HEK293 (cell line): ENCODE measurements around the gene DDX25.

Source experiments
- CTCF ChIA-PET: fragments of 350-600 bp; formaldehyde crosslinking; extraction: SDS; loops from one replicate; lab custom pipeline; 2021; ENCODE audit warnings: antibody characterized with exemption; lab: Yijun Ruan, JAX
- POLR2A ChIA-PET: fragments of 300-600 bp; formaldehyde crosslinking; extraction: SDS; loops from one replicate; lab custom pipeline; 2020; ENCODE audit warnings: antibody characterized with exemption, inconsistent platforms; lab: Yijun Ruan, JAX
- H3K27ac ChIP-seq: fragments of 200-500 bp; sonication (Bioruptor generic); 2 replicates; pipeline ENCODE4 v1.5.1; 2014; ENCODE audit warnings: low read depth, low read length, control low read depth, inconsistent platforms; ENCODE audit errors: extremely low read depth
- H3K36me3 ChIP-seq, 2 experiments: fragments of 200-500 bp in 1 of 2; sonication (Bioruptor generic) in 1 of 2; 1 replicate in 1 of 2; 2 replicates in 1 of 2; pipeline ENCODE4 v1.5.1; 2014 to 2017; ENCODE audit warnings: inconsistent platforms in 2 of 2, low read length in 2 of 2; ENCODE audit not compliant: control insufficient read depth in 2 of 2, insufficient read depth in 1 of 2
- H3K4me1 ChIP-seq: fragments of 200-500 bp; sonication (Bioruptor generic); 2 replicates; pipeline ENCODE4 v1.5.1; 2014; ENCODE audit warnings: mild to moderate bottlenecking, low read length, inconsistent platforms; ENCODE audit not compliant: control insufficient read depth, insufficient read depth
- H3K4me3 ChIP-seq: 2 replicates; pipeline ENCODE4 v1.5.1; 2011; ENCODE audit warnings: low read depth, mild to moderate bottlenecking, control low read depth, low read length, moderate library complexity
- H3K9me3 ChIP-seq: fragments of 200-500 bp; sonication (Bioruptor generic); 2 replicates; pipeline ENCODE4 v1.5.1; 2014; ENCODE audit warnings: low read depth, low read length, inconsistent platforms; ENCODE audit not compliant: control insufficient read depth, insufficient read depth
- ATF2 ChIP-seq: fragments of 450-650 bp; formaldehyde crosslinking; IDR thresholded peaks from 2 replicates; pipeline ENCODE4 v1.5.1; 2016; ENCODE audit warnings: missing biosample characterization, missing genetic modification characterization, low read depth
- CTCF ChIP-seq: fragments of 450-650 bp; formaldehyde crosslinking; IDR thresholded peaks from 2 replicates; pipeline ENCODE4 v1.5.1; 2016; ENCODE audit warnings: missing biosample characterization, missing genetic modification characterization
- EGR2 ChIP-seq: fragments of 450-650 bp; formaldehyde crosslinking; IDR thresholded peaks from 2 replicates; pipeline ENCODE4 v1.5.1; 2016; ENCODE audit warnings: low read depth, missing biosample characterization, missing genetic modification characterization
- ELK4 ChIP-seq: IDR thresholded peaks from 2 replicates; pipeline ENCODE4 v1.6.1; 2011; ENCODE audit warnings: mild to moderate bottlenecking, low read depth, low read length, borderline replicate concordance
- HOXC10 ChIP-seq: sonication (generic); formaldehyde crosslinking; IDR thresholded peaks from 2 replicates; pipeline ENCODE4 v1.8.1; 2023; ENCODE audit warnings: mild to moderate bottlenecking, missing genetic modification reagents
- KLF8 ChIP-seq: fragments of 450-650 bp; formaldehyde crosslinking; IDR thresholded peaks from 2 replicates; pipeline ENCODE4 v1.5.1; 2016; ENCODE audit warnings: missing biosample characterization, missing genetic modification characterization
- MZF1 ChIP-seq: fragments of 450-650 bp; formaldehyde crosslinking; IDR thresholded peaks from 2 replicates; pipeline ENCODE4 v1.5.1; 2017; ENCODE audit warnings: missing biosample characterization, missing genetic modification characterization, borderline replicate concordance
- TRIM28 ChIP-seq: IDR thresholded peaks from 2 replicates; pipeline ENCODE4 v1.6.1; 2011; ENCODE audit warnings: low read length, control low read depth, borderline replicate concordance
- ZBTB48 ChIP-seq: fragments of 450-650 bp; formaldehyde crosslinking; IDR thresholded peaks from 2 replicates; pipeline ENCODE4 v1.5.1; 2016; ENCODE audit warnings: missing biosample characterization, missing genetic modification characterization
- ZBTB7A ChIP-seq: fragments of 450-650 bp; formaldehyde crosslinking; IDR thresholded peaks from 2 replicates; pipeline ENCODE4 v1.5.1; 2016; ENCODE audit warnings: low read depth, missing biosample characterization, missing genetic modification characterization
- ZFP69B ChIP-seq: fragments of 450-650 bp; formaldehyde crosslinking; IDR thresholded peaks from 2 replicates; pipeline ENCODE4 v1.5.1; 2016; ENCODE audit warnings: missing biosample characterization, missing genetic modification characterization
- ZIC2 ChIP-seq: fragments of 450-650 bp; formaldehyde crosslinking; IDR thresholded peaks from 2 replicates; pipeline ENCODE4 v1.5.1; 2016; ENCODE audit warnings: missing biosample characterization, missing genetic modification characterization
- ZNF112 ChIP-seq: fragments of 450-650 bp; formaldehyde crosslinking; IDR thresholded peaks from 2 replicates; pipeline ENCODE4 v1.5.0; 2017; ENCODE audit warnings: missing biosample characterization, missing genetic modification characterization
- ZNF121 ChIP-seq: fragments of 450-650 bp; formaldehyde crosslinking; IDR thresholded peaks from 2 replicates; pipeline ENCODE4 v1.5.1; 2016; ENCODE audit warnings: missing biosample characterization, missing genetic modification characterization
- ZNF175 ChIP-seq: fragments of 450-650 bp; formaldehyde crosslinking; IDR thresholded peaks from 2 replicates; pipeline ENCODE4 v1.5.1; 2016; ENCODE audit warnings: missing biosample characterization, missing genetic modification characterization
- ZNF202 ChIP-seq: fragments of 450-650 bp; formaldehyde crosslinking; IDR thresholded peaks from 2 replicates; pipeline ENCODE4 v1.5.1; 2016; ENCODE audit warnings: missing biosample characterization, missing genetic modification characterization, borderline replicate concordance
- ZNF248 ChIP-seq: fragments of 450-650 bp; formaldehyde crosslinking; IDR thresholded peaks from 2 replicates; pipeline ENCODE4 v1.5.1; 2017; ENCODE audit warnings: missing biosample characterization, missing genetic modification characterization
- ZNF404 ChIP-seq: fragments of 450-650 bp; formaldehyde crosslinking; IDR thresholded peaks from 2 replicates; pipeline ENCODE4 v1.5.1; 2017; ENCODE audit warnings: missing biosample characterization, missing genetic modification characterization
- ZNF473 ChIP-seq: fragments of 450-650 bp; formaldehyde crosslinking; IDR thresholded peaks from 2 replicates; pipeline ENCODE4 v1.5.1; 2017; ENCODE audit warnings: missing biosample characterization, missing genetic modification characterization
- ZNF48 ChIP-seq: fragments of 450-650 bp; formaldehyde crosslinking; IDR thresholded peaks from 2 replicates; pipeline ENCODE4 v1.5.1; 2016; ENCODE audit warnings: missing biosample characterization, missing genetic modification characterization
- ZNF560 ChIP-seq: fragments of 450-650 bp; formaldehyde crosslinking; IDR thresholded peaks from 2 replicates; pipeline ENCODE4 v1.5.1; 2017; ENCODE audit warnings: missing biosample characterization, missing genetic modification characterization, borderline replicate concordance
- ZNF624 ChIP-seq: fragments of 450-650 bp; formaldehyde crosslinking; IDR thresholded peaks from 2 replicates; pipeline ENCODE4 v1.5.1; 2017; ENCODE audit warnings: missing biosample characterization, missing genetic modification characterization
- ZNF645 ChIP-seq: fragments of 450-650 bp; formaldehyde crosslinking; IDR thresholded peaks from 2 replicates; pipeline ENCODE4; 2016; ENCODE audit warnings: missing biosample characterization, missing genetic modification characterization
- ZNF707 ChIP-seq: fragments of 450-650 bp; formaldehyde crosslinking; IDR thresholded peaks from 2 replicates; pipeline ENCODE4 v1.5.1; 2016; ENCODE audit warnings: missing biosample characterization, missing genetic modification characterization

The DDX25 gene

GRCh38 chr11:125941619-125942611, 37.6 kb downstream of the DDX25 start:
- H3K9me3 ChIP-seq, result no peaks in the 10 kb centered on the region
- H3K4me3 ChIP-seq, result no peak overlapping the region
- TF ChIP-seq HOXC10 (CRISPR knock-in tag) (no peak), ZNF624 (tag by site-specific recombination) (no peak), TRIM28 (peak; percentile 47; the same call in 1 of the 2 replicates), KLF8 (tag by site-specific recombination) (no peak), EGR2 (tag by site-specific recombination) (no peak), CTCF (tag by site-specific recombination) (peak; percentile 32; the same call in 1 of the 2 replicates), ZNF560 (no peak), MZF1 (tag by site-specific recombination) (peak; percentile 64; the same call in 1 of the 2 replicates), ZIC2 (tag by site-specific recombination) (peak; percentile 70), ZNF248 (tag by site-specific recombination) (no peak)
- TF ChIP-seq, all 188 proteins: peak for 4
- Histone ChIP-seq H3K4me1 (no peaks in the 10 kb centered on the region), H3K27ac (no peak overlapping the region), H3K36me3 (no peaks in the 10 kb centered on the region)
- CTCF ChIA-PET, result interaction anchor here (0.6 to 4.2 kb wide), 22 partner anchors 9 to 312 kb away, joined by 3 to 34 read pairs (median 5); partner anchors contain the start of gene CDON
- POLR2A ChIA-PET, result interaction anchor here (2.0 kb wide), 1 partner anchor 120 kb away, joined by 5 read pairs; no protein-coding TSS in a partner anchor

- ChIA-PET CTCF (interaction anchor here (0.8 to 4.2 kb wide), 16 partner anchors 10 to 260 kb away, joined by 3 to 34 read pairs (median 6); partner anchors contain the start of gene CDON), POLR2A (interaction anchor here (2.0 kb wide), 1 partner anchor 119 kb away, joined by 5 read pairs; no protein-coding TSS in a partner anchor)
- TF ChIP-seq ZNF560, result no peak
- TF ChIP-seq ZFP69B (tag by site-specific recombination), result no peak
- TF ChIP-seq ZBTB48 (tag by site-specific recombination), result no peak
- TF ChIP-seq ZNF473 (tag by site-specific recombination), result no peak
- TF ChIP-seq ZNF202 (tag by site-specific recombination), result no peak
- no peak for TF ChIP-seq ZNF175 (tag by site-specific recombination)
- TF ChIP-seq ZNF404 (tag by site-specific recombination), result no peak
- TF ChIP-seq ZNF121 (tag by site-specific recombination), result no peak
- no peak for TF ChIP-seq MZF1 (tag by site-specific recombination)
- TF ChIP-seq ZBTB7A (tag by site-specific recombination), result no peak
- TF ChIP-seq ELK4, result no peak
- TF ChIP-seq ATF2, result no peak
- TF ChIP-seq ZIC2 (tag by site-specific recombination), result no peak
- no peak for TF ChIP-seq ZNF112 (tag by site-specific recombination)
- TF ChIP-seq ZNF48 (tag by site-specific recombination), result no peak
- TF ChIP-seq ZNF645, result no peak
- no peak for TF ChIP-seq ZNF707 (tag by site-specific recombination)
- Histone ChIP-seq H3K27ac (no peak overlapping the region), H3K4me3 (no peak overlapping the region), H3K36me3 (no peaks in the 10 kb centered on the region), H3K4me1 (no peaks in the 10 kb centered on the region), H3K9me3 (no peaks in the 10 kb centered on the region)
These were observed 38.6 kb downstream of the DDX25 start for GRCh38 chr11:125942771-125943428.
